ENCODE measurements around the gene KLK7.

DNA sequence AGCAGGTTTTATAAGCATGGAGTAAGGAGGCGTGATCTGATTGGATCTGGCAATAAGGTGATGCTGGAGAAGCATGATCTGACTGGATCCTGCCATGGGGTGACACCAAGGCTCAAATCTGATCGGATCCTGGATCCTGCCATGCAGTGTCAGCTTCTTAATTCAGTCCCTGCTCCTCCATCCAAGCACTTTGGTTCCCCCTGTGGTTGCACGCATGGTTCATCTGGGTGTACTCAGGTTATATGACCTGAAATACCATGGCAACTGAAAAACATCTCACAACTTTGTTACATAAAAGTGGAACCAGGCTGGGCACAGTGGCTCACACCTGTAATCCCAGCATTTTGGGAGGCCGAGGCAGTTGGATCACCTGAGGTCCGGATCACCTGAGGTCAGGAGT lies 54.9 kb downstream of the KLK7 start:
- TF ChIP-seq CTCF (IDR thresholded peaks at IDR 0.05; ENCODE audit: low read length), result no peak
- no peak for TF ChIP-seq EZH2 (optimal IDR thresholded peaks at IDR 0.05; ENCODE audit: low read depth, low read length)
